IMR-90 (cell line): ENCODE measurements around the gene ADSS1. TPM values are rescaled to one million over a fixed set of nuclear protein-coding genes. Genes with fewer than 3 reads are reported as not detected.

ENCODE experiments used
- ATAC-seq: fragments of 200-7000 bp; cut with Tn5 transposase; 2 replicates; pipeline ENCODE4 v1.9.1; 2020; ENCODE audit warnings: low read depth, mild to moderate bottlenecking, moderate library complexity
- BruUV-seq: library from RNA; stranded (reverse); fragments of 400-500 nt; replicated peaks from 2 replicates; lab custom pipeline; 2021; lab: Mats Ljungman, UMichigan
- CTCF ChIA-PET: fragments of 300-600 bp; formaldehyde crosslinking; extraction: SDS; loops from one replicate; lab custom pipeline; 2021; ENCODE audit warnings: antibody characterized with exemption; lab: Yijun Ruan, JAX
- POLR2A ChIA-PET: fragments of 300-600 bp; sonication (Branson Sonifier 250); formaldehyde crosslinking; loops from one replicate; lab custom pipeline; 2022; ENCODE audit warnings: antibody characterized with exemption; ENCODE audit not compliant: unreplicated experiment; lab: Charles Lee
- DNase-seq: peaks from one replicate; pipeline ENCODE4 v3.0.0; 2013
- H2AFZ ChIP-seq: replicated peaks from 2 replicates; pipeline ENCODE3; 2013; ENCODE audit warnings: low read length, mild to moderate bottlenecking; ENCODE audit not compliant: poor library complexity
- H2AK5ac ChIP-seq: 2 replicates; pipeline ENCODE4 v1.6.1; 2013; ENCODE audit warnings: low read depth, low read length, inconsistent platforms
- H2AK9ac ChIP-seq: replicated peaks from 2 replicates; pipeline ENCODE3; 2013; ENCODE audit warnings: mild to moderate bottlenecking, low read depth, low read length, moderate library complexity; ENCODE audit not compliant: poor library complexity
- H2BK120ac ChIP-seq: 2 replicates; pipeline ENCODE4 v1.6.1; 2013; ENCODE audit warnings: low read depth, low read length, inconsistent platforms
- H2BK15ac ChIP-seq: 3 replicates; pipeline ENCODE4 v1.6.1; 2013; ENCODE audit warnings: low read depth, low read length, inconsistent platforms
- H2BK20ac ChIP-seq: 2 replicates; pipeline ENCODE4 v1.6.1; 2013; ENCODE audit warnings: low read depth, mild to moderate bottlenecking, inconsistent platforms, low read length, moderate library complexity
- H2BK5ac ChIP-seq: 2 replicates; pipeline ENCODE4 v1.6.1; 2013; ENCODE audit warnings: mild to moderate bottlenecking, low read depth, low read length, inconsistent platforms; ENCODE audit not compliant: poor library complexity, severe bottlenecking
- H3K14ac ChIP-seq: replicated peaks from 2 replicates; pipeline ENCODE4 v1.6.1; 2013; ENCODE audit warnings: low read depth, low read length, inconsistent platforms
- H3K18ac ChIP-seq: 2 replicates; pipeline ENCODE4 v1.6.1; 2013; ENCODE audit warnings: low read depth, low read length, control low read depth
- H3K23ac ChIP-seq: 2 replicates; pipeline ENCODE4 v1.6.1; 2013; ENCODE audit warnings: low read depth, low read length, inconsistent platforms
- H3K27ac ChIP-seq: 2 replicates; pipeline ENCODE4 v1.5.1; 2013; ENCODE audit warnings: mild to moderate bottlenecking, control low read depth, low read length; ENCODE audit not compliant: insufficient read depth
- H3K27me3 ChIP-seq: 2 replicates; pipeline ENCODE4 v1.6.1; 2013; ENCODE audit warnings: low read length; ENCODE audit not compliant: control insufficient read depth, insufficient read depth
- H3K36me3 ChIP-seq: 2 replicates; pipeline ENCODE4 v1.6.1; 2013; ENCODE audit warnings: low read length, mixed read lengths; ENCODE audit not compliant: control insufficient read depth, insufficient read depth
- H3K4ac ChIP-seq: 2 replicates; pipeline ENCODE4 v1.6.1; 2013; ENCODE audit warnings: low read depth, low read length, inconsistent platforms
- H3K4me1 ChIP-seq: 2 replicates; pipeline ENCODE4 v1.6.1; 2013; ENCODE audit warnings: low read length, mixed read lengths; ENCODE audit not compliant: control insufficient read depth, insufficient read depth
- H3K4me2 ChIP-seq: 2 replicates; pipeline ENCODE4 v1.6.1; 2013; ENCODE audit warnings: low read depth, mild to moderate bottlenecking, control low read depth, low read length, moderate library complexity
- H3K4me3 ChIP-seq: 2 replicates; pipeline ENCODE4 v1.5.1; 2013; ENCODE audit warnings: low read depth, mild to moderate bottlenecking, control low read depth, low read length, moderate library complexity; ENCODE audit not compliant: insufficient read depth
- H3K56ac ChIP-seq: 2 replicates; pipeline ENCODE4 v1.6.1; 2013; ENCODE audit warnings: low read length, inconsistent platforms; ENCODE audit not compliant: insufficient read depth; ENCODE audit errors: extremely low read depth
- H3K79me1 ChIP-seq, 2 experiments: 2 replicates each; pipeline ENCODE4 v1.6.1; 2013; ENCODE audit warnings: low read length in 2 of 2, inconsistent platforms in 1 of 2, low read depth in 1 of 2
- H3K9ac ChIP-seq: 2 replicates; pipeline ENCODE4 v1.6.1; 2013; ENCODE audit warnings: low read depth, low read length, control low read depth
- H3K9me1 ChIP-seq: 2 replicates; pipeline ENCODE4 v1.6.1; 2013; ENCODE audit warnings: low read length, inconsistent platforms; ENCODE audit not compliant: insufficient read depth
- H3K9me3 ChIP-seq: 2 replicates; pipeline ENCODE4 v1.6.1; 2013; ENCODE audit warnings: low read length; ENCODE audit not compliant: control insufficient read depth, insufficient read depth
- H4K20me1 ChIP-seq: 2 replicates; pipeline ENCODE4 v1.6.1; 2013; ENCODE audit warnings: low read length, inconsistent platforms; ENCODE audit not compliant: insufficient read depth
- H4K5ac ChIP-seq: 2 replicates; pipeline ENCODE4 v1.6.1; 2013; ENCODE audit warnings: mild to moderate bottlenecking, low read depth, low read length, control low read depth
- H4K8ac ChIP-seq, 2 experiments: 2 replicates each; pipeline ENCODE4 v1.6.1; 2013; ENCODE audit warnings: low read depth in 2 of 2, low read length in 2 of 2, control low read depth in 1 of 2, inconsistent platforms in 1 of 2
- H4K91ac ChIP-seq: 2 replicates; pipeline ENCODE4 v1.6.1; 2013; ENCODE audit warnings: low read depth, low read length, inconsistent platforms; ENCODE audit not compliant: insufficient read depth
- CHD1 ChIP-seq: IDR thresholded peaks from 2 replicates; pipeline ENCODE4 v1.6.1; 2012; ENCODE audit warnings: low read depth, low read length, improper control_type of control experiment
- CTCF ChIP-seq: conservative IDR thresholded peaks from 2 replicates; pipeline ENCODE4 v1.5.1; 2012; ENCODE audit warnings: mild to moderate bottlenecking, low read depth, low read length, improper control_type of control experiment
- FOS ChIP-seq: fragments of 150-350 bp; IDR thresholded peaks from 2 replicates; pipeline ENCODE4 v1.6.1; 2016; ENCODE audit warnings: low read depth, low read length
- MAZ ChIP-seq: IDR thresholded peaks from 2 replicates; pipeline ENCODE4 v1.6.1; 2012; ENCODE audit warnings: low read depth, mild to moderate bottlenecking, low read length, improper control_type of control experiment, moderate library complexity, borderline replicate concordance
- MXI1 ChIP-seq: IDR thresholded peaks from 2 replicates; pipeline ENCODE4 v1.6.1; 2012; ENCODE audit warnings: low read depth, mild to moderate bottlenecking, low read length, moderate library complexity, borderline replicate concordance
- NFE2L2 ChIP-seq: fragments of 150-350 bp; IDR thresholded peaks from 2 replicates; pipeline ENCODE4 v1.6.1; 2016; ENCODE audit warnings: low read depth, mild to moderate bottlenecking, low read length
- POLR2A ChIP-seq: IDR thresholded peaks from 2 replicates; pipeline ENCODE4 v1.6.1; 2012; ENCODE audit warnings: mild to moderate bottlenecking, low read depth, low read length
- RAD21 ChIP-seq: IDR thresholded peaks from 2 replicates; pipeline ENCODE4 v1.6.1; 2012; ENCODE audit warnings: low read length, improper control_type of control experiment
- RCOR1 ChIP-seq: IDR thresholded peaks from 2 replicates; pipeline ENCODE4 v1.6.1; 2012; ENCODE audit warnings: mild to moderate bottlenecking, low read length, improper control_type of control experiment; ENCODE audit not compliant: insufficient replicate concordance
- SMC3 ChIP-seq: fragments of 150-350 bp; IDR thresholded peaks from 2 replicates; pipeline ENCODE4 v1.6.1; 2016; ENCODE audit warnings: low read depth, mild to moderate bottlenecking, antibody characterized with exemption, low read length, moderate library complexity
- USF2 ChIP-seq: fragments of 150-350 bp; IDR thresholded peaks from 2 replicates; pipeline ENCODE4 v1.6.1; 2017; ENCODE audit warnings: mild to moderate bottlenecking, antibody characterized with exemption, low read length, low read depth
- WGBS, 2 experiments: methylation state at CpG; one replicate each; pipeline versions ENCODE4 v1.1.5 to v1.1.7; 2013; ENCODE audit warnings: missing lambda C conversion rate in 2 of 2; ENCODE audit not compliant: insufficient read length in 1 of 2; ENCODE audit errors: extremely low coverage in 2 of 2; 5-methylcytosine and 5-hydroxymethylcytosine counted together
- dilution Hi-C: fragments of 300-500 bp; cut with HindIII; formaldehyde crosslinking; loops from one replicate; pipeline ENCODE4 v1.14.3; 2018; ENCODE audit warnings: low sequenced_read_pairs; ENCODE audit not compliant: unreplicated experiment
- in situ Hi-C: fragments of 300-500 bp; cut with MboI; formaldehyde crosslinking; loops from 3 replicates; pipeline ENCODE4 v1.14.3; 2019; ENCODE audit warnings: low sequenced_read_pairs, inconsistent platforms, mixed read lengths
- intact Hi-C: fragments of 100-400 bp; cut with micrococcal nuclease; formaldehyde crosslinking; loops from 2 replicates; pipeline ENCODE4 v1.10.0; 2022
- polyA plus RNA-seq, 3 experiments: library from polyadenylated mRNA; depleted of rRNA; stranded (reverse); fragments of >200 nt; gene quantifications; 2 replicates each; pipeline ENCODE4 v1.2.3, GENCODE V29; 2012; ENCODE audit warnings: low replicate concordance in 1 of 3
- total RNA-seq: library from RNA; depleted of rRNA; stranded (reverse); fragments of >200 nt; gene quantifications from 2 replicates; pipeline ENCODE4 v1.2.3, GENCODE V29; 2012

The ADSS1 gene
- total and polyA plus RNA-seq, 2 of the 4 experiments (the other 2 are of a cell fraction): 1.8 to 5.2 TPM

GRCh38 chr14:104779776-104780512 is 55.9 kb downstream of the ADSS1 start:
- intact Hi-C loops (no loop called here), in situ Hi-C loops (no loop called here), dilution Hi-C loops (no loop called here)
- Histone ChIP-seq H3K36me3 (peaks cover 37% of the 10 kb centered on the region), H3K4me1 (no peaks in the 10 kb centered on the region), H4K91ac (no peak overlapping the region), H3K9ac (no peak overlapping the region), H2AK9ac (no peak overlapping the region), H3K4ac (no peak overlapping the region), H4K20me1 (peaks cover 58% of the 10 kb centered on the region), H3K27ac (no peak overlapping the region), H3K14ac (no peak overlapping the region), H2BK20ac (no peak overlapping the region), H2BK120ac (no peak overlapping the region), H2AFZ (no peak overlapping the region), H3K79me1 (peaks cover 13 to 42% of the 10 kb centered on the region in 2 experiments), H2BK15ac (no peak overlapping the region), H3K56ac (no peak overlapping the region), H3K27me3 (no peaks in the 10 kb centered on the region), H3K18ac (no peak overlapping the region), H2BK5ac (no peak overlapping the region), H4K8ac (no peak overlapping the region), H2AK5ac (no peak overlapping the region), H4K5ac (no peak overlapping the region), H3K9me1 (no peaks in the 10 kb centered on the region), H3K4me3 (no peak overlapping the region), H3K9me3 (no peaks in the 10 kb centered on the region), H3K23ac (no peak overlapping the region), H3K4me2 (no peak overlapping the region)
- ATAC-seq (no peak), DNase-seq (no peak)
- WGBS, 2 experiments: 98% methylated on average over 17 of the region's 32 CpGs; no CpG with 5 or more reads in 1 of the 2 experiments
- CTCF ChIA-PET: interaction anchor here (2.4 kb wide), 1 partner anchor 11 kb away, joined by 6 read pairs; no protein-coding TSS in a partner anchor
- no TSS peak for BruUV-seq
- POLR2A ChIA-PET: no interaction called here
- no peak for TF ChIP-seq RAD21
- TF ChIP-seq NFE2L2: no peak
- TF ChIP-seq MXI1: no peak
- TF ChIP-seq RCOR1: no peak
- TF ChIP-seq CHD1: no peak
- TF ChIP-seq CTCF: no peak
- no peak for TF ChIP-seq USF2
- TF ChIP-seq MAZ: no peak
- TF ChIP-seq FOS: no peak
- TF ChIP-seq POLR2A: no peak
- TF ChIP-seq SMC3: no peak
